Calu3 (cell line): ENCODE data around the gene RPL22L1. TPM values are rescaled to one million over a fixed set of nuclear protein-coding genes. Genes with fewer than 3 reads are reported as not detected.

Experiments
- BruUV-seq: library from RNA; stranded (reverse); fragments of 400-500 nt; replicated peaks from 2 replicates; lab custom pipeline; 2021; lab: Mats Ljungman, UMichigan
- CTCF ChIA-PET: fragments of 300-600 bp; sonication (Branson Sonifier 250); formaldehyde crosslinking; loops from one replicate; lab custom pipeline; 2022; ENCODE audit warnings: antibody characterized with exemption; lab: Charles Lee
- DNase-seq: peaks from one replicate; pipeline ENCODE4 v3.0.0; 2022
- H3K27ac Mint-ChIP-seq: one replicate; pipeline ENCODE4 v1.8.0; 2022; ENCODE audit warnings: mixed read lengths; ENCODE audit not compliant: unreplicated experiment
- H3K27me3 Mint-ChIP-seq: one replicate; pipeline ENCODE4 v1.8.0; 2022; ENCODE audit warnings: mixed read lengths; ENCODE audit not compliant: unreplicated experiment
- H3K36me3 Mint-ChIP-seq: one replicate; pipeline ENCODE4 v1.8.0; 2022; ENCODE audit warnings: mild to moderate bottlenecking, moderate library complexity, mixed read lengths; ENCODE audit not compliant: insufficient read depth, unreplicated experiment
- H3K4me1 Mint-ChIP-seq: one replicate; pipeline ENCODE4 v1.8.0; 2022; ENCODE audit warnings: mild to moderate bottlenecking, low read depth, mixed read lengths; ENCODE audit not compliant: unreplicated experiment
- H3K4me3 Mint-ChIP-seq: one replicate; pipeline ENCODE4 v1.8.0; 2022; ENCODE audit warnings: mild to moderate bottlenecking, low read depth, moderate library complexity, mixed read lengths; ENCODE audit not compliant: unreplicated experiment
- H3K9me3 Mint-ChIP-seq: one replicate; pipeline ENCODE4 v1.8.0; 2022; ENCODE audit warnings: low read depth, mixed read lengths; ENCODE audit not compliant: unreplicated experiment
- CTCF ChIP-seq: fragments of 200-600 bp; IDR thresholded peaks from one replicate; pipeline ENCODE4 v1.8.0; 2022; ENCODE audit warnings: antibody characterized with exemption; ENCODE audit not compliant: unreplicated experiment
- intact Hi-C: fragments of 100-400 bp; cut with micrococcal nuclease; formaldehyde crosslinking; loops from one replicate; pipeline ENCODE4 v1.10.0; 2022; ENCODE audit not compliant: unreplicated experiment
- total RNA-seq: library from RNA; stranded (reverse); gene quantifications from 2 replicates; pipeline ENCODE4 v1.2.3, GENCODE V29; 2022

The RPL22L1 gene
- total RNA-seq, 1 experiment from 2014 or later: 88.7 TPM

GRCh38 chr3:170862618-170863374 lies 7.2 kb downstream of the RPL22L1 start:
- Mint-ChIP-seq H3K36me3 (peaks cover 22% of the 10 kb centered on the region), H3K9me3 (no peaks in the 10 kb centered on the region), H3K4me1 (peaks cover 50% of the 10 kb centered on the region), H3K4me3 (no peak overlapping the region), H3K27me3 (no peaks in the 10 kb centered on the region), H3K27ac (no peak overlapping the region)
- no TSS peak for BruUV-seq
- intact Hi-C loops: no loop called here
- CTCF ChIA-PET: no interaction called here
- no peak for DNase-seq
- TF ChIP-seq CTCF: no peak

- no TSS peak for BruUV-seq
- no peak for TF ChIP-seq CTCF
- Mint-ChIP-seq H3K4me3 (no peak overlapping the region), H3K9me3 (no peaks in the 10 kb centered on the region), H3K4me1 (peaks cover 59% of the 10 kb centered on the region), H3K27ac (no peak overlapping the region), H3K27me3 (no peaks in the 10 kb centered on the region), H3K36me3 (no peaks in the 10 kb centered on the region)
- no peak for DNase-seq
- CTCF ChIA-PET: interaction anchor here (0.5 to 2.3 kb wide), 3 partner anchors 11 to 1089 kb away, joined by 3 to 10 read pairs (median 7); partner anchors contain the start of genes ACTRT3 and RPL22L1
- intact Hi-C loops: no loop called here
These were observed 11.4 kb downstream of the RPL22L1 start for GRCh38 chr3:170858599-170858998.

GRCh38 chr3:170852324-170852723 lies 17.7 kb downstream of the RPL22L1 start:
- H3K36me3 Mint-ChIP-seq: no peaks in the 10 kb centered on the region
- intact Hi-C loops: no loop called here
- H3K27me3 Mint-ChIP-seq: no peaks in the 10 kb centered on the region
- H3K4me3 Mint-ChIP-seq: no peak overlapping the region
- DNase-seq: no peak
- CTCF ChIA-PET: interaction anchor here (0.8 to 1.1 kb wide), 2 partner anchors 15 to 41 kb away, joined by 3 read pairs; no protein-coding TSS in a partner anchor
- TF ChIP-seq CTCF: no peak
- H3K9me3 Mint-ChIP-seq: no peaks in the 10 kb centered on the region
- peaks cover 18% of the 10 kb centered on the region for H3K4me1 Mint-ChIP-seq
- no peak overlapping the region for H3K27ac Mint-ChIP-seq
- no TSS peak for BruUV-seq

GRCh38 chr3:170848292-170848917 lies 21.6 kb downstream of the RPL22L1 start:
- peak; percentile 53 for TF ChIP-seq CTCF
- H3K27me3 Mint-ChIP-seq: no peaks in the 10 kb centered on the region
- H3K27ac Mint-ChIP-seq: no peak overlapping the region
- no peak for DNase-seq
- no peaks in the 10 kb centered on the region for H3K36me3 Mint-ChIP-seq
- no TSS peak for BruUV-seq
- CTCF ChIA-PET: interaction anchor here (0.5 to 2.2 kb wide), 12 partner anchors 9 to 799 kb away, joined by 3 to 14 read pairs (median 5); no protein-coding TSS in a partner anchor
- intact Hi-C loops: loop anchor here (1.0 kb wide), 1 partner anchor 434 kb away; no protein-coding TSS in a partner anchor
- H3K4me1 Mint-ChIP-seq: no peaks in the 10 kb centered on the region
- no peak overlapping the region for H3K4me3 Mint-ChIP-seq
- no peaks in the 10 kb centered on the region for H3K9me3 Mint-ChIP-seq
